A549 (cell line): ENCODE measurements around the gene PNKP.

Experiments used
- EP300 ChIP-seq, 2 experiments: fragments of >200 bp; sonication (Bioruptor Twin); formaldehyde crosslinking; IDR thresholded peaks; 2 replicates in 1 of 2; 3 replicates in 1 of 2; pipeline ENCODE4 v1.6.1; 2016 to 2017
- RNF2 ChIP-seq: fragments of 200-600 bp; sonication (generic); IDR thresholded peaks from 2 replicates; pipeline ENCODE4 v1.6.1; 2016; ENCODE audit warnings: low read depth, mild to moderate bottlenecking, antibody characterized with exemption, moderate library complexity, borderline replicate concordance
- TF ChIP-seq, protein P1 (sequence below): fragments of >200 bp; sonication (Bioruptor Twin); formaldehyde crosslinking; IDR thresholded peaks from 3 replicates; pipeline ENCODE4 v1.5.1; 2016

DNA sequence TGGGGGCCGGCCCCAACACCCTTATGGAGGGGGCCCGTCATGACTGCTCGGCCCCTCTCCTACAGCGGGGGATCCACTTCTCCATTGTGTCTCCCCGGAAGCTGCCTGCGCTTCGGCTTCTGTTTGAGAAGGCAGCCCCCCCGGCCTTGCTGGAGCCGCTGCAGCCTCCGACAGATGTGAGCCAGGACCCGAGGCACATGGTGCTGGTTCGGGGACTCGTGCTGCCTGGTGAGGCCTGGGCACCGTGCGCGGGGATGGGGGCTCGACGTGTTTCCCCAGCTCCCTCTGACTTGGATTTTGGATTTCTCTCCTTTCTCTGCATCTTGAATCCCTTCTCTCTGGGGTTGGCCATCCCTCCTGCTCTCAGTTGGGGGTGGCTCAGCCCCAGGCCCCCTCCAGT lies 37.7 kb downstream of the PNKP start:
- no peak for TF ChIP-seq RNF2
- TF ChIP-seq, protein P1, sequence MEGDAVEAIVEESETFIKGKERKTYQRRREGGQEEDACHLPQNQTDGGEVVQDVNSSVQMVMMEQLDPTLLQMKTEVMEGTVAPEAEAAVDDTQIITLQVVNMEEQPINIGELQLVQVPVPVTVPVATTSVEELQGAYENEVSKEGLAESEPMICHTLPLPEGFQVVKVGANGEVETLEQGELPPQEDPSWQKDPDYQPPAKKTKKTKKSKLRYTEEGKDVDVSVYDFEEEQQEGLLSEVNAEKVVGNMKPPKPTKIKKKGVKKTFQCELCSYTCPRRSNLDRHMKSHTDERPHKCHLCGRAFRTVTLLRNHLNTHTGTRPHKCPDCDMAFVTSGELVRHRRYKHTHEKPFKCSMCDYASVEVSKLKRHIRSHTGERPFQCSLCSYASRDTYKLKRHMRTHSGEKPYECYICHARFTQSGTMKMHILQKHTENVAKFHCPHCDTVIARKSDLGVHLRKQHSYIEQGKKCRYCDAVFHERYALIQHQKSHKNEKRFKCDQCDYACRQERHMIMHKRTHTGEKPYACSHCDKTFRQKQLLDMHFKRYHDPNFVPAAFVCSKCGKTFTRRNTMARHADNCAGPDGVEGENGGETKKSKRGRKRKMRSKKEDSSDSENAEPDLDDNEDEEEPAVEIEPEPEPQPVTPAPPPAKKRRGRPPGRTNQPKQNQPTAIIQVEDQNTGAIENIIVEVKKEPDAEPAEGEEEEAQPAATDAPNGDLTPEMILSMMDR = no peak
- TF ChIP-seq EP300 (IDR thresholded peaks at IDR 0.05) = no peak
